Measurements from ENCODE around the gene TLCD4. TPM values are rescaled to one million over a fixed set of nuclear protein-coding genes. Genes with fewer than 3 reads are reported as not detected.

Gene TLCD4
- total RNA-seq, 1 donor from 2014 or later = 0.32 TPM

DNA sequence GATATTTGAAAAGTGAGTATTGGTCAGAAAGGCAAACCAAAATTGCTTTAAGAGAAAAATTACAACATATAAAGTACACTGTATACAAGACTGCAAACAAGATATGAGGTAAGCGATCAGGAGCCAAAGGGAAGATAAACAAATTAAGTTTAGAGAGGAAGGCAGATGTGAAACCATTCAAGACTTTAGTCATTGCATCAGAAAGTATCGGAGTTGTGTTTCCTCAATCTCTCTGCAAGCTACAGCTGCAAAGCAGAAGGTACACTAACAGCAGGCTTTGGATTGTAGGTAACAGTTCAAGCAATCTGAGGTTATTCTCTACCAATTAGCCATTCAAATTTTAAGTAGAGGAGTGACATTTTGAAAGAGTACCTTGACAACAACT, 21.3 kb upstream of the TLCD4 start:
- no peak for ATAC-seq

DNA sequence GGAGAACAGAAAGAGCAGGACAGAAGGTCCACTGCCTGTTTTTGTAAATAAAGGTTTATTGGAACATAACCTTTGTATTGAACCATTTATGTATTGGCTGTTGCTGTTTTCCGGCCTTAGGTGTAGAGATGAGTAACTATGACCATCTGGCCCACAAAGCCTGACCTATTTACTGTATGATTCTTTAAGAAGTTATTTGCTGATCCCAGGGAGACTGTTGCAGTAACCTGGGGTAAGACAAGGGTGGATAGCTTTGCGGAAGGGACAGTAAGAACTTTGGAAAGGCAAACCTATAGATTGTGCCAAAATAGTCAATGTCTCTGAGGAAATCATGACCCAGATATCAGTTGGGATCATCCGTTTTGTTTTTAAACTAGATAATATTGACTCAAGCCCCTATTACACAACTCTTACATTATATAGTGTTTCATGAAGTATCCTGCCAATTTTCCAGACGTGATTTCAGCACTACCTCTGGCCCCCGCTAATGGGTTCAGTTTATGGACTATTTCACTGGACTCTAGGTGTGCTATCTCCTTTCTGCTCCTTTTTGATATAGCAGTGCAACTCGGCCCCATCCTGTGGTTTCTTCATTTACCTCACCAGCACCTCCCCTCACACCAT, 20.8 kb upstream of the TLCD4 start:
- ATAC-seq = no peak

DNA sequence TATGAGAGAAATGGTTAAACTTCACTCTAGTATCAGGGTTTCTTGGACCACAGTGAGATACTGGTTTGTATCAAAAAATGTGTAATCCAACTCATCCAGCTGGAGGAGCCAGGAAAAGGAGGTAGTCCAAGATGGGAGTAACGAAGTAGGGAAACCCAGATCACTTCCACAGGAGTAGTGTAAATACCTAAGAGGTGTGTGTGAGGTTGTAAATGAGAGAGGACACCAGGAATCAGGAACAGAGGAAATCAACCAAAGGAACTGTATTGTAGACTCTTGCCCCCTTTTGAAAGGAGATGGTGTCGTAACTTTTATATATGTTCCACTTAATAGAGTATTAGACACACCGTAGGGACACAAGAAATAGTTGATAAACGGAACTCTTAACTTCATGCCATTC, 19.7 kb upstream of the TLCD4 start:
- ATAC-seq = no peak

DNA sequence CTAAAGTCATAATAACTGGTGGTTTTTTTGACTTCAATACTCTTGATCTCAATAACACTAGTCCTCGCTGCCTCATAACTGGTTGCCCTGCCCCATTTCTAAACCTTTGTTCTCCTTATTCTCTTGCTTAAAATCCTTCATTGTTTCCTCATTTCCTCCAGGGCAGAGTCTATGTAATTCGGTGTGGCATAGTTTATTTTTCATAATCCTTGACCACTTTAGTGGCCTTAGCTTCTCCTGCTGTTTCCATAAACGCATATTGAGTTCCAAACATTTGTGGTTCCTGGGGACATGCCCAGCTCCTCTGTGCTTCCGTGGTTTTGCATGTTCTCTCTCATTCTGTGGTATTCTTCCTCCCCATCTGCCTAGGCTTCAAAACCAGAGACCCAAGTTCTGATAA, 19.0 kb upstream of the TLCD4 start:
- no peak for ATAC-seq

DNA sequence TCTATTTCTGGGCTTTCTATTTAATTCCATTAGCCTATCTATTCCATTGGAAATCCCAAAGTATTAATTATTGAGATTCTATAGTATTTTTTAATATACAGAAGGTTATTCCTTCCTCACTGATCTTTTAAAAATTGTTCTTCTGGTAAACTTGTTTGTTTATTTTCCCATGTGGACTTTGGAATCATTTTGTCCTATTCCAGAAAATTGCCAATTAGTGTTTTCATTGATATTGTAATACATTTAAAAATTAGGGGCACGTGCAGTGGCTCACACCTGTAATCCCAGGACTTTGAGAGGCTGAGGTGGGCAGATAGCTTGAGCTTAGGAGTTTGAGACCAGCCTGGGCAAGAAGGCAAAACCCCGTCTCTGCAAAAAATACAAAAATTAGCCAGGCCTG, 8.4 kb upstream of the TLCD4 start:
- no peak for ATAC-seq

DNA sequence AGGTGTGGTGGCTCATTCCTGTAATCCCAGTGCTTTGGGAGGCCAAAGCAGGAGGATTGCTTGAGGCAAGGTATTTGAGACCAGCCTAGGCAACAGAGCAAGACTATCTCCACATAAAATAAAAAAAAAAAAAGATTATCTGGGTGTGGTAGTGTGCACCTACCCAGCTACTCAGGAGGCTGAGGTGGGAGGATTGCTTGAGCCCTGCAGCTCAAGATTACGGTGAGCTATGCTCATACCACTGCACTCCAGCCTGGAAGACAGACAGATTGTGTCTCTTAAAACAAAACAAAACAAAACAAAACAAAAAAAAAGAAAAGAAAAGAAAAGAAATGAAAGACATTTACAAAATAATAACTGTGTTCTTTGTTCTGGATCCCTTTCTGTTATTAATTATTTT, 6.1 kb upstream of the TLCD4 start:
- no peak for ATAC-seq

DNA sequence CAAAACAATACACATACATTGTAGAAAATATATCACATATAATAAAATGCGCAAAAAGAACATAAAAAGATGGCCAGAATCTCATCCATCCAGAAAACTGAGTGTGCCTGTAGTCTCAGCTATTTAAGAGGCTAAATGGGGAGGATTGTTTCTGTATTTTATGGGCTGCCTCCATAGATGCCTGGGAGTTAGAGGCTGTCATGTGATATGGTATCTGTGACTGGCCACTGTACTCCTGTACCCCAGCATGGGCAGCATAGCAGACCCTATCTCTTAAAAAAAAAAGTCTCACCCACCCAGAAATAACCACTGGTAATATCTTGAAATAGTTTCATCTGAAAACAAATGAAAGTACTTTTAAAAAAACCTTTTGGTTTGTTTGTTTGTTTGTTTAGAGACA, 3.5 kb upstream of the TLCD4 start:
- ATAC-seq = no peak

DNA sequence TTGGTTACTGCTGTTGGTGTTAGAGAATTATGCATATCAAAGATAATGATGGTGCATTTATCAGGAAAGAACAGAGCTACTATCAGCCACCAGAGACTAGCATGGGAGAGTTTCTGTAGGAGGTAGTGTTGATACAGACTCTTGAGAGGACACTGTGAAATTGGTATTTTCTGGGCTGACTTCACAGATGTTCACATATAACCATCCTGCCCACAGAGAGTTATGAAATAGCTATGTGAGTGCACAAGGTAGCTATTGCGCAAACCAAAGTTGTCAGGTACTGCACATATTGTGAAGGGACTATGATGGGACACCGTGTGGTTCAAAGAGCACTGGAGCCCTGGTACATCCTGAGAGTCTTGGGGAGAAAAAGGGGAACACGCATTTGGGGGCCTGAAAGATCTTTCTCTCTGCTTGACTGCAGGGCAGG, 1.4 kb upstream of the TLCD4 start:
- ATAC-seq = no peak

DNA sequence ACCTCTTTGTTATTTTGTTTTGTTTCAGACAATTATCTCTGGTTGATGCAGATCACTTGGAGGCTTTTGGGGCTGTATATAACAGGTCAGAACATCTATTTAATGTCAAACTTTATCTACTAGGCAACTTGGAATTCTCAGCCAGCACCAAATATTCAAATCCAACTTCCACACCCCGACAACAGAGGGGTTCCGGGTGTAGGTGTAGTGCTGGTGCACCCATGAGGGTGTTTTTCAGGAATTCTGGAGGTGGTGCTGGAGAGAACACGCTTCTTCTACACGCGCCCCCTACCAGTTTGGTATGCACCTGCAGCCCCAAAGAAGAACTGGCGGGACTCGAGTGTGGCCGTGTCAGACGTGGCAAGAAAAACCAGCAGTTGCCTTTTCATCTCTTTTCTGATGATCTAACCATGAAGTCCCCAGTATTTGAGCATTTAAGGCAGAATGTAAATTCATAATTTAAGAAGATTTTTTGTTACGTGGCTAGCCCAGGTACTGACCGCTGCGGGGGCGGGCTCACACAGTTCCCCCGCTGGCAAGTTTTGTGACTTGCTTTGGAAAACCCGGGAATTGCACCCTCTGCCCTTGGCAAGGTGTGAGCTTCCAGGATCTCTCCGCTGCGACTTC, 462 bp upstream of the TLCD4 start:
- ATAC-seq = peak; percentile 57

DNA sequence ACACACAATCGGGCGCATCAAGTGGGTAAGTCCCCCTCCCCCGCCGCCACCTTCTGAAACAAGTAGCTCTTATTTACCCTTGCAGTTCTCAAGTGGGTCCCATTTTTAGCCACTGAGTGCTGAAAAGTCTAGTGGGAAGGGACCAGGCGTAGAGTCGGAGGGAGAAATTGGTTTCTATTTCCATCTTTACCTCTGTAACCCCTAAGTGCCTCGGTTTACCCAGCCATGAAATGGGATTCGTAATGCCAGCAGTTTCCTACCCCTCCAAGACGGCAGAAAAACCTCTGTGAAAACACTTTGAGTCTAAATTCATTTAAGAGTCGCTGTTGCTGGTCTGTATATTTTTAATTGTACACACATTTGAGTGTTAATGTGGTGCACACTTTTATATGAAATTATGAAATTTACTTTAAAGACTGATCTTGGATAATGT, 928 bp downstream of the TLCD4 start:
- ATAC-seq = no peak

DNA sequence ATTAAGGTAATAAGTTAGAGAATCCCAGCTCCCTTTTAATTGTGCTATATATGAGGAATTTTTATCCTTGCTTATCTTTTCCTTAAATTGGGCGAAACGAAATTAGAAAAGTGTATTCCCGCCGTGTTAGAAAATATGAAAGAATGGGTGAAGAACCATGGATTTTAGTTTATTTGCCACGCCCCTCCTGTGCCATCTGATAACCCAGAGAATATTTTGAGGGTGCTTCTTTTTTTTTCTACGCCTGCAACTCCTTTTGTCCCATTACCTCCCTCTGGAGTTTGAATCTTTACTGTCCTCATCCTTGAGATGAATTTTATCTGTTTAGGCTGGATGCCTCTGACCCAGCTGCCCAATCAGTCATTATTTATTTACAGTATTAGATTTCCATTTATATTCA, 1.6 kb downstream of the TLCD4 start:
- ATAC-seq = no peak

DNA sequence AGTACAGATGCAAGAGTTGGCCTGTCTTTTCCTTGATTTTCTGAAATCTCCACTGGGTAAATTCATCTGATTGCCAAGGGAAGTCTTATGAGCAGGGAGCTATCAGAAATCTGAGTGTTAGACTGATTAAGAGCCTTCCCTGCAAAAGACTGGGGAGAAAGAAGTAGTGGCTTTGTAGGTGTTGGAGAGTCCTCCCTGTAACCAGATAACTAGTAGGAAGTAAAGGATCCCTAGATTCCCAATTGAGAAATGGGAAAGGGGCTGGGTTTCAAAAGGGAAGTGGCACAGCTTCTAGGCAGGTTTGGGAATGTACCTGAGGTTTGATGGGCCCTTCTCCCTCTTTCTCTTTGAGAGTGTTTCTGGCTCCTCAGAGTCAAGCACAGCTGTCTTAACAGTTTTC, 2.1 kb downstream of the TLCD4 start:
- ATAC-seq = no peak

DNA sequence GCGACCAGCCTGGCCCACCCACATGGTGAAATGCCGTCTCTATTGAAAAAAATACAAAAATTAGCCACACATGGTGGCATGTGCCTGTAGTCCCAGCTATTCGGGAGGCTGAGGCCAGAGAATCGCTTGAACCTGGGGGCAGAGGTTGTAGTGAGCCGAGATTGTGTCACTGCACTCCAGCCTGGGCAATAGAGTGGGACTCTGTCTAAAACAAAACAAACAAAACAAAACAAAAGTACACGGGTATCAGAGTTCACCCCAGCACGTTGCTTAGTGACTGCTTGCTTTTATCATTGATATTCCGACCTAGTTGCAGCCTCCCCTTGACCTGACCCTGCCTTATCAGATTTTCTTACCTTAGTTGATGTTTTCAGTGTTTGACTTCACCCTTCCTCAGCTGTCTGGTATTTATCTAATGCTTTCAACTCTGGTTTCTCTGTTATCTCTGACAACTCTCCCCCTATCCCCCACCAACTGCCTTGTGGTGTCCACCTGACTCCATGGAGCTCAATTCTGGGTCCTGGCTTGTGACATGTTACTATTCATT, 5.1 kb downstream of the TLCD4 start:
- no peak for ATAC-seq

DNA sequence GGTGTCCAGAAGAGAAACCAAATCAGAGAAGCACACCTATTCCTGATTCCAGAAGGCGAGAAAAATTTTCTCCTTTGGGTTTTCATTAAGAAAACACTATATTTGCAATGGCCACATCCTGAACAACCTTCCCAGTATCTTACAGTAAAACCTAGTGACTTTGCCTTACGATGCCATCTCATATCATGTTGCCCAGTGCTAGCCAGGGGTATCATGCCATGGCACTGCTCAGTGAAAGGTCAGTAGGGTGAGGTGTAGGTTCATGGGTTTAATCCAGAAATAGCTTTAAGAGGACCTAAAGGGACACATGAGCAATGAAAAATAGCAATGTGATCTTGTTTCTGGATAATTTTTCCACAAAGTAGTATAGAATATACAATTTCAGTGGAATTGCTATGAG, 7.2 kb downstream of the TLCD4 start:
- ATAC-seq = no peak

DNA sequence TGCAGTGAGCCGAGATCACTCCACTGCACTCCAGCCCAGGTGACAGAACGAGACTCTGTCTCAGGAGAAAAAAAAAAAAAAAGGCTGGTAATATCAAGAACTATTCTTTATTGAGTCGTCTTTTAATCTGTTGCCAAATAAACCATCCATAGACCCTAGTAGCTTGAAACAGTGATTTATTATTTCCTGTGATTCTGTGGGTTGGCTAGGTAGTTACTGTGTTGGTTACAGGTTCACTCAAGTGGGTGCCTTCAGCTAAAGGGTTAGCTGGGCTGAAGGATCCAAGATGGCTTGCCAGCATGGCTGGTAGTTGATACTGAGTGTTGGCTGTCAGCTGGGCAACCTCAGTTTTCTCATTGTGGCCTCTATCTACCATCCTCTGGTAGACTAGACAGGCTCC, 9.2 kb downstream of the TLCD4 start:
- no peak for ATAC-seq

DNA sequence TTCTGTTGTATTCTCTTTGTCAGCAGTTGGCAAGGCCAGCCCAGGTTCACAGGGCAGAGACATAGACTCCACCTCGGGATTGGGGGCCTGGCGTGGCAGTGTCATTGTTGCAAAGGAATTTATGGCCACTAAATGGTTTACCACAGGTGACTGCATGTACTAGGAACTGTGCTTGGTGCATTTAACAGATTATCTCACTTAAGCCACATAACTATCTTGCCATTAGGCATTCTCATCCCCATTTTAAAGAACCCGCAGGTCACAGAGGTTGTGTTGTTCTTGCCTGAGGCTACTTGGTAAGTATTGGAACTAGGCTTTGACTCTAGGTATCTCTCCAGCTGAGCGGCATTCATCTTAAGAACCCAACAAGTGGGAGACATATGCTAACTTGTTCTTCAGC, 9.7 kb downstream of the TLCD4 start:
- no peak for ATAC-seq

DNA sequence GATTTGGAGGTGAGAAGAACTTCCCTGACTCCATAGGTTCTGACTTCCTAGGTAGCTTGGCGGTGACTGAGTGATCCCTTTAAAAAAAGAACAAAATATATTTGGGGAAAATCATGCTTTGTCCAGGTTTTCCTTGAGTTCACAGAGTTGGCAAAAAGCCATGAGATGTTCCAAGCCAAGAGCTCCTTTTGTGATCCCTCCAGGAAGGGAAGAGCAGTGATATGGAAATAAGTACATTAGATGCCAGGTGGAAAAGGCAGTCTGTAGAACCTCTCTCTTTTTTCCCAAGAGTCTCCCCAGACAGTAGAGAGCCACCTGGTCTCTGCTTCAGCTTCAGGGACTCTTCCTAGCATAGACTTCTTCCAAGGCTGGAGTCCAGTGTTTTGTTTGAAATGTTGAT, 10.2 kb downstream of the TLCD4 start:
- ATAC-seq = no peak

DNA sequence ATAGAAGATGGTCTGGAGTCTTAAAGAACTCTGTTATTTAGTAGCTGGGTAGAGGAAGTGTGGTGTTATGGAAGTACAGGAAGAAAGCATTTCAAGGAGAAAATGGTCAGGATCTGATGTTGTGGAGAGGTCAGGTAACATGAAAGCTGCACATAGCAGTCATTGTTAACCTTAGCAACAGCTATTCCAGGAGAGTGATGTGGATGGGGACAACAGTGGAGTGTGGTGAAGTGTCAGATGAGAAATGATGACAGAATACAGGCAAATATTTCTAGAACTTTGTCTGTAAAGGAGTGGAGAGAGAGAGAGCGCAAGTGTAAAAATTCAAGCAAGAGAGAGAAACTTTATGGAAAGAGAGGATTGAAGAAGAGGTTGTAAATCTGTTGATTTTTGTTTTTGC, 15.6 kb downstream of the TLCD4 start:
- no peak for ATAC-seq

DNA sequence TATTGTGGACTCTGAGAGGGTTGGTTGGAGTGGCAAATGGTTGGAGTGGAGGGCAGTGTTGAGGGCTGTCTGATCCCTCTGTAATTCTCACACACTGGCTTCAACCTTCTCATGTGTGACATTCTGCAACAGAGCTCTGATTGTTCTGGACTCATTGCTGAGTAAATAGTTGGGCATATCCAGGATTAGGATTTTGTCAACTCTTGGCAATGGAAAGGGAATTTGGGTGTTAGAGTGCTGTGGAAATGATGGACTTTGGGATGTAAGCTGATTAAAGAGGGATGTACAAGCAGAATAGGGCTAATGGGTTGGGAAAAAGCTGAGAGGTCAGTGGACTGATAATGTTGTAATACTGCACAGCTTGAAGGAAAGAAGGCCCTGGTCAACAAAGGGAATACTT, 16.5 kb downstream of the TLCD4 start:
- ATAC-seq = no peak

DNA sequence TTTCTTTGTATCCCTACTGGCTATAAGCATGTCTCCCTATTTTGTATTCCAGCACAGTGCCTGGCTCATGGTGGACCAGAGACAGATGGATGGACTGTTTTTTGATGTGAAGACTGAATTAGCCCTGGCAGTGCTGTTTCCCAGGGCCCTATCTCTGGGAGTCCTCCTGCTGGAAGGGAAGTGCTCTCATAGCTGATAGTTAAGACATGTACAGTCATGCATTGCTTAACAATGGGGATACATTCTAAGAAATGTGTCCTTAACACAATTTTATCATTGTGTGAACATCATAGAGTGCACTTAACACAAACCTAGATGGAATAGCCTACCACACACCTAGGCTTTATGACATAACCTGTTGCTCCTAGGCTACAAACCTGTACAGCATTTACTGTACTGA, 21.1 kb downstream of the TLCD4 start:
- ATAC-seq = no peak

DNA sequence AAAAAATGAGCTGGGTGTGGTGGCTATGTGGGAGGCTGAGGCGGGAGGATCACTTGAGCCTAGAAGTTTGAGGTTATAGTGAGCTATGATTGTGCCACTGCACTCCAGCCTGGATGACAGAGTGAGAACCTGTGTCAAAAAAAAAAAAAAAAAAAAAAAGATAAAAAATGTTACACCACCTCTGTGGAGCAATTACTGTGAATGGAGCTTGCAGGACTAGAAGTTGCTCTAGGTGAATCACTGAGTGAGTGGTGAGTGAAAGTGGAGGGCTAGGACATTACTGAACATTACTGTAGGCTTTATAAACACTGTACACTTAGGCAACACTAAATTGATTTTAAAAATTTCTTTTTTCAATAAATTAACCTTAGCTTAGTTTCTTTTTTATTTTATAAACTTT, 21.9 kb downstream of the TLCD4 start:
- no peak for ATAC-seq

DNA sequence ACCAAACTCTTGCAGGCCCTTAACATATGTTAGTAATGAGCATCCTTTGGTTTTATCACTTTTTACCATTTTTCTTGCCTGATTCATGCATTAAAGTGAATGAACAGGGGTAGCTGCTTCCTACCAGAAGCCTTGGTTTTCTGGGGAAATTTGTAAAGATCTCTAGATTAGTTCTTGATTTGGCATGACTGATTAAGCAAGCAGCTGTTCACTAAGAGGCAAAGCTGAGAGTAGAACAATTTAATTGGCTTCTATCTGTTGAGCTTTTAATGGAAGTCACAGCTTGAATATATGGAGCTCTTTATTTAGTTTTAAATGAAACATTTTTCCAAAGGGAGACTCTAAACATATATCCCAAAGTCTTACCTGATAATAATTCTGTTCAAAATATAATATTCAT, 23.6 kb downstream of the TLCD4 start:
- ATAC-seq = no peak

DNA sequence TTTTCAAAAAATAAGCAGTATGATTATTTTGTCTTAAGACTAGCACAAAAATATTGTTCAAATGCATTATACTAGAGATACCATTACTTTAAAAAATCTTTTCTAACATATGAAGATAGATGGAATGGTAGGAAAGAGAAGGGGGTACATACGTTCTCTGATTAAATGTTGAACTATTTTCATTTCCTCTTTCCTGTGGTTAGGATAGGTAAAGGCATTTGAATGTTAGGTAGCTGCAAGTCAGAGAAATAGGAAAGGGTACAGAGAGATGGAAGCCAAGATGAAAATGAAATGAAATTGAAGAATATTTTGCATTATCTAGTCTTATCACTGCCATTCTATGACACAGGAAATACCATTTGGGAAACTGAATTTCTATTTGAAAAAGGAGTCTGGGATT, 28.3 kb downstream of the TLCD4 start:
- no peak for ATAC-seq

DNA sequence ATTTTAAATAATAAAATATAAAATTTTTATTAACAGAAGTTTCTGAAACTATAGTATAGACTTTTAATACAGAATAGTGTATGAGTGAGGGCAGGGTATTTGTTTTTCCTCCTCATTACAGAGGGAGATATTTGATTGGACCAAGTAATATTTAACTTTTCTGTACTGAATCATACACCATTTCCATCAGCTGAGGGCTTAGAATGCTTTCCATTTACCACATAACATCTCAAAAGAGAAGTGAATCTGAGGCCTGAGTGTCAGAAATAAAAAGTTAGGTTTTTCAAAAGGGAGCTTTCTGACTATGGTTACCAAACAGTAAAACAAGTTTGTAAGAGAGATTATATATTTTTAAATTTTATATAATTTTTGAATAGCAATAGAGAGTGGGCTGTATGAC, 29.5 kb downstream of the TLCD4 start:
- no peak for ATAC-seq

DNA sequence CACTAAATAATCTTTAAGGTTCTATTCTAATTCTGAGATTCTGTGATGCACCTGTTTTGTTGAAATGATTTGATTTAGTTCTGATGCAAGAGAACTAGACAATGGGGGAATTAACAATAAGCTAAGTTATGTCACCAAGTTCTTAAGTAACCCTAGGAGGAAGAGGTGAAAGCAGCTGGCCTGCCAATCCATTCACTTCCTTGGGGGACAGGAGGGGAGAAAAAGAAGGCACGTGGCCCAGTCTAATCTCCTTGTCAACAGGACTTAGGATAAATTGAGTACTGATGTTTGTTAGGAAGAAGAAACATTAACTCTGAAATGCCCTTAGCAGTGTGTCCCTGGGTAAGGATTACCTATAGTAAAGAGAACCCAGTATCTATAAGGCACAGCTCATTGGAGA, 36.9 kb downstream of the TLCD4 start:
- ATAC-seq = no peak

Data from esophagus mucosa (tissue), 1 donor.